Upper lobe of left lung (tissue), 6 donors: ENCODE results near the gene RPL37. TPM values are rescaled to one million over a fixed set of nuclear protein-coding genes. Genes with fewer than 3 reads are reported as not detected.
"Not testable (repeated sequence)": the region's sequence is repeated elsewhere in the genome, so short reads cannot be mapped to it uniquely, and the experiment has no call there.

Experiments
- ATAC-seq, 2 donors: fragments of 200-7000 bp; cut with Tn5 transposase; one replicate each; pipeline ENCODE4 v1.9.1; 2022; ENCODE audit warnings: mild to moderate bottlenecking in 2 of 2, moderate library complexity in 2 of 2; ENCODE audit not compliant: low FRiP score in 2 of 2
- DNase-seq, 2 donors: peaks; one replicate each; pipeline ENCODE4 v3.0.0-alpha.2; 2019 to 2020
- H3K27ac ChIP-seq, 4 donors: fragments of 200-600 bp; sonication (generic); one replicate each; pipeline ENCODE4 v1.5.1; 2016 to 2019
- H3K27me3 ChIP-seq, 4 donors: fragments of 200-600 bp; sonication (generic); one replicate each; pipeline ENCODE4 v1.5.1; 2017 to 2019
- H3K36me3 ChIP-seq, 4 donors: fragments of 200-600 bp; sonication (generic); one replicate each; pipeline ENCODE4 v1.5.1; 2016 to 2019
- H3K4me1 ChIP-seq, 4 donors: fragments of 200-600 bp; sonication (generic); one replicate each; pipeline ENCODE4 v1.5.1; 2018 to 2019
- H3K4me3 ChIP-seq, 4 donors: fragments of 200-600 bp; sonication (generic); one replicate each; pipeline ENCODE4 v1.5.1; 2017 to 2019; ENCODE audit warnings: mild to moderate bottlenecking in 2 of 4, moderate library complexity in 1 of 4
- H3K9me3 ChIP-seq, 4 donors: fragments of 200-600 bp; sonication (generic); one replicate each; pipeline ENCODE4 v1.5.1; 2018 to 2019
- CTCF ChIP-seq, 6 experiments: fragments of 450-650 bp in 4 of 6; fragments of 200-600 bp in 2 of 6; sonication (generic) in 2 of 6; IDR thresholded peaks; one replicate each; pipeline ENCODE4 v1.5.1; 2016 to 2019; ENCODE audit warnings: antibody characterized with exemption in 6 of 6
- EP300 ChIP-seq, 4 donors: sonication (generic); formaldehyde crosslinking; IDR thresholded peaks; one replicate each; pipeline ENCODE4 v1.5.1; 2017; ENCODE audit warnings: antibody characterized with exemption in 4 of 4, control low read depth in 2 of 4
- POLR2A ChIP-seq, 4 donors: fragments of 450-650 bp; IDR thresholded peaks; one replicate each; pipeline ENCODE4 v1.5.1; 2016 to 2017; ENCODE audit warnings: antibody characterized with exemption in 4 of 4, mild to moderate bottlenecking in 2 of 4
- POLR2AphosphoS5 ChIP-seq, 2 donors: sonication (generic); formaldehyde crosslinking; IDR thresholded peaks; one replicate each; pipeline ENCODE4 v1.5.1; 2017; ENCODE audit warnings: antibody characterized with exemption in 2 of 2
- WGBS, 2 donors: methylation state at CpG; one replicate each; pipeline ENCODE4 v1.1.5; 2017 to 2018; 5-methylcytosine and 5-hydroxymethylcytosine counted together
- total RNA-seq, 6 donors: library from RNA; depleted of rRNA in 4 of 6; stranded (reverse); fragments of >200 nt in 4 of 6; gene quantifications; one replicate each; pipeline versions ENCODE4 v1.1.0 to v1.2.1, GENCODE V29; 2016 to 2021
- donor health status: DM: no; HTN: no; CAD: no; lungs with moderate emphysema.
- donor health status: DM: no; HTN: yes; CAD: no; lungs with severe emphysema.

The RPL37 gene
- 100 to 1,000 TPM; 115 to 977 (median 185) TPM for total RNA-seq

DNA sequence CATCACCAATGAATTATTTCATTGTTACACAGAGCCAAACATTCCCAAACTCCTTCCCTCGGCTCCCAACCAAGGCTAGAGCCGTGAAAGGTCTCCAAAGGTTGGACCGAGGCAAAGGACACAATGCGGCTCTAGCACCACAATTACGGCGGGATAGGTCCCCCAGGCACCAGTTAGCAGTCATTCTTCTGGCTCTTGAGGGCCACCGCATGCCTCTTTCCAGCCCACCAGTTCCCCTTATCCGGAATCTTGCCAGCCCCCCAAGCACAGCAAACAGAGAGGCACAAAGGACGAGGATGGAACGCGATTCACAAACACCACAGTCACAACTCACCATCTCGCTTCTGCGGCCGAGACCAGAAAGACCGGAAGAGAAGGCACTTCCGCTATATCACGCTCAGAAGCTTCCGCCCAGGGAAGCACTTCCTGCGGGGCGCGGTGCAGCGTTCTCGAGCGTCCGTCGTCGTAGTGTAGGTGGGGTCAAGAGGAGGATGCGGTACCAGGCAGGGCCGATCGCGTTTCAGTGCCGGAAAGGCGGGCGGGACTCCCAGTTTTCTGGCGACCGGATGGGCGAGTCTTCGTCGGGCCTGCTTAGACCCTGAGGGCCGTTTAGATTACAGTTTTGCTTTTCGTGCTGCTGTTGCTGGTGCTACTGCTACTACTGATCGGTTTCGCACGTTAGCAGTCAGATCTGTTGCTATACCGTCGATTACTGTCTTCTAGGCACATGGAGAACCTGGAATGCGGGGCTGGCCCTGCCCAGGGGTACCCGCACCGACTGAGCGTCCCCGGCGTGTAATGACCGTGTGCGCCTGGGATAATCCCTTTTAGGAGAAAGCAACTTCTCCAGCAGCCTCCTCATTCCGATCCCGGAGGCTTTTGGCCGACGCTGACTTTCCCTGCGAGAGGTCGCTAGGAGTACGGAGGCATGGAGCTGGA is at the start of gene RPL37:
Gene RPL37 (minus strand): TSS at position 374 of the 939 bp plus-strand sequence. CDS start 37 bp downstream, at position 337.
- WGBS, 2 donors, result 3 to 35% methylated on average over 14 to 61 of the region's 61 CpGs

DNA sequence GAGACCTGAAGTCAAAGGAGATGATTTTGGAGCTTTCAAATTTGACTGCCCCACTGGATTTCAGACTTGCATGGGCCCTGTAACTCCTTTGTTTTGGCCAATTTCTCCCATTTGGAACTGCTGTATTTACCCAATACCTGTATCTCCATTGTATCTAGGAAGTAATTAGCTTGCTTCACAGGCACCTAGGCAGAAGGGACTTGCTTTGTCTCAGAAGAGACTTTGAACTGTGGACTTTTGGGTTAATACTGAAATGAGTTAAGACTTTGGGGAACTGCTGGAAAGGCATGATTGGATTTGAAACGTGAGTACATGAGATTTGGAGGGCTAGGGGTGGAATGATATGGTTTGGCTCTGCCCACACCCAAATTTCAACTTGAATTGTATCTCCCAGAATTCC is 48.0 kb upstream of the RPL37 start:
- not testable (repeated sequence) for H3K27ac ChIP-seq, H3K9me3 ChIP-seq, H3K27me3 ChIP-seq, ATAC-seq, H3K36me3 ChIP-seq, DNase-seq, H3K4me3 ChIP-seq, H3K4me1 ChIP-seq
- WGBS, 2 donors, result 58 to 62% methylated on average over 1 of the region's 1 CpG

More for the DNA sequence above, at the start of gene RPL37:
- peak; percentile 96 to 97 for DNase-seq
- H3K36me3 ChIP-seq, result peaks cover 24 to 40% (median 38%) of the 10 kb centered on the region in 4 donors
- ATAC-seq, result peak; percentile 99 to 100
- peaks cover 23 to 31% (median 24%) of the 10 kb centered on the region in 4 donors for H3K4me1 ChIP-seq
- peak; percentile 97 to 99 for TF ChIP-seq POLR2AphosphoS5 (IDR thresholded peaks at IDR 0.05)
- peak in 3 of 4 donors; percentile 76 to 91 (median 82) for TF ChIP-seq POLR2A (IDR thresholded peaks at IDR 0.05)
- peak in 3 of 6 experiments; percentile 12 to 32 (median 12) for TF ChIP-seq CTCF (IDR thresholded peaks at IDR 0.05)
- TF ChIP-seq EP300 (IDR thresholded peaks at IDR 0.05), result peak in 2 of 4 donors; percentile 8 to 88
- H3K9me3 ChIP-seq, result no peaks in the 10 kb centered on the region
- peak within 1 kb of the TSS; percentile 95 to 99 (median 96) for H3K27ac ChIP-seq
- no peaks in the 10 kb centered on the region for H3K27me3 ChIP-seq
- peak within 1 kb of the TSS; percentile 67 to 77 (median 70) for H3K4me3 ChIP-seq

- 91 to 96% methylated on average over 4 of the region's 4 CpGs for WGBS, 2 donors
- Histone ChIP-seq H3K27me3 (no peaks in the 10 kb centered on the region), H3K9me3 (peaks cover 0 to 9% (median 0%) of the 10 kb centered on the region in 4 donors), H3K4me3 (no peak overlapping the region), H3K4me1 (no peaks in the 10 kb centered on the region), H3K36me3 (no peaks in the 10 kb centered on the region), H3K27ac (no peak overlapping the region)
- ATAC-seq, result no peak
- DNase-seq, result no peak
- no peak for TF ChIP-seq CTCF (IDR thresholded peaks at IDR 0.05)
- TF ChIP-seq EP300 (IDR thresholded peaks at IDR 0.05), result no peak
- no peak for TF ChIP-seq POLR2A (IDR thresholded peaks at IDR 0.05)
- TF ChIP-seq POLR2AphosphoS5 (IDR thresholded peaks at IDR 0.05), result no peak
These were observed 47.3 kb upstream of the RPL37 start for GRCh38 chr5:40882291-40882690.

DNA sequence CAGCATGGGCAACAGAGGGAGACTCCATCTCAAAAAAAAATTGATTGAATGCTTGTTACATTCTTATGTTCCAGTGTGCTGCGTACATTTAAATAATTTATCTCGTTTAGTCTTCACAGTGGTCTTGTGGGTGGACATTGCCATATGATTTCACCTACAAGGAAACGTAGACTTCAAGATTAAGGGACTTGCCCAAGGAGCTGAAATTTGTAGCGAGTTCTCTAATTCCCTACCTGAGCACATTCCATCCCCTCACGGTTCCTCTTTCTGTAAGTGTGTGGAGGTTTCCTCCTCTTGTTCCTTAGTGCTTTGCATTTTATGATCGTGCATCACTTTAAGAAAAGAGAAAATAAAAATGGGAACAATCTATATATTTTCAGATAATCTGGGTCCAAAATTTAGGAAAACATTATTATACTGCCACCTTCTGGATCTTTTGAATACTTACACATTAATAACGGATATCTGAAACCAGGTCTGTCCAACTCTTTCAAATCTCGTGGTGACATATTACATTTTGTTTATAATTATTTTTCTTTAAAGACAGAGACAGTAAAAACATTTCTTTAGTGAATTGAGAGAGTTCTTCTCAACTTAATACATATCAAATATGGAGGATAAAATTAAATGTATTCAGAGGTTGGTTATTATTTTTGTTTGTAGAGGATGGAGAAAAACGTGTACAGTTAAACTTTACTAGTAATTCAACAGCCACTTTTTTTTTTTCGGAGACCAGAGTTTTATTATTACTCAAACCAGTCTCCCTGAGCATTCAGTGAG is 44.3 kb upstream of the RPL37 start:
- no peak for DNase-seq
- 35% methylated on average over 10 of the region's 10 CpGs for WGBS, 2 donors
- TF ChIP-seq POLR2A (IDR thresholded peaks at IDR 0.05) (no peak), CTCF (IDR thresholded peaks at IDR 0.05) (peak; percentile 40 to 57 (median 50)), POLR2AphosphoS5 (IDR thresholded peaks at IDR 0.05) (no peak), EP300 (IDR thresholded peaks at IDR 0.05) (no peak)

More for the DNA sequence above, 44.3 kb upstream of the RPL37 start:
- peak in 1 of 2 donors; percentile 71 for ATAC-seq
- Histone ChIP-seq H3K36me3 (no peaks in the 10 kb centered on the region), H3K4me1 (no peaks in the 10 kb centered on the region), H3K9me3 (peaks cover 0 to 9% (median 0%) of the 10 kb centered on the region in 4 donors), H3K4me3 (no peak overlapping the region), H3K27me3 (no peaks in the 10 kb centered on the region), H3K27ac (no peak overlapping the region)
